LNCaP clone FGC (cell line): Measurements from ENCODE around the gene SMARCD3.

Source experiments
- DNase-seq: peaks from one replicate; pipeline ENCODE4 v3.0.0-alpha.2; 2011; ENCODE audit warnings: low read depth
- H3K4me3 ChIP-seq: 2 replicates; pipeline ENCODE4 v1.5.1; 2011; ENCODE audit warnings: mild to moderate bottlenecking, low read depth, low read length, control low read depth
- CTCF ChIP-seq: IDR thresholded peaks from 2 replicates; pipeline ENCODE4 v1.5.1; 2012; ENCODE audit warnings: mild to moderate bottlenecking; ENCODE audit not compliant: control insufficient read depth, insufficient read depth; ENCODE audit errors: extremely low read depth

Gene SMARCD3

GRCh38 chr7:151260471-151260870 is 12.0 kb upstream of the SMARCD3 start:
- no peak for DNase-seq
- no peak for TF ChIP-seq CTCF

GRCh38 chr7:151257990-151258389 is 9.5 kb upstream of the SMARCD3 start:
- no peak for DNase-seq
- H3K4me3 ChIP-seq = no peak overlapping the region
- no peak for TF ChIP-seq CTCF

More at GRCh38 chr7:151260471-151260870, 12.0 kb upstream of the SMARCD3 start:
- H3K4me3 ChIP-seq = no peak overlapping the region

- DNase-seq = no peak
- H3K4me3 ChIP-seq = no peak overlapping the region
- no peak for TF ChIP-seq CTCF
Observed at GRCh38 chr7:151256410-151257045, 8.0 kb upstream of the SMARCD3 start.

GRCh38 chr7:151255390-151255789 is 6.9 kb upstream of the SMARCD3 start:
- H3K4me3 ChIP-seq = no peak overlapping the region
- TF ChIP-seq CTCF = no peak
- DNase-seq = no peak

- H3K4me3 ChIP-seq = no peak overlapping the region
- TF ChIP-seq CTCF = no peak
- no peak for DNase-seq
Observed at GRCh38 chr7:151254851-151255250, 6.4 kb upstream of the SMARCD3 start.

- DNase-seq = no peak
- TF ChIP-seq CTCF = no peak
- H3K4me3 ChIP-seq = no peak overlapping the region
Observed at GRCh38 chr7:151254316-151254715, 5.8 kb upstream of the SMARCD3 start.
